OCI-LY7 (cell line): ENCODE results near the gene TRIM33. TPM values are rescaled to one million over a fixed set of nuclear protein-coding genes. Genes with fewer than 3 reads are reported as not detected.

ENCODE experiments used
- BruUV-seq: library from RNA; stranded (reverse); fragments of 400-500 nt; replicated peaks from 2 replicates; lab custom pipeline; 2021; lab: Mats Ljungman, UMichigan
- CTCF ChIA-PET: fragments of 300-600 bp; sonication (Branson Sonifier 250); formaldehyde crosslinking; loops from one replicate; lab custom pipeline; 2022; ENCODE audit warnings: antibody characterized with exemption; ENCODE audit not compliant: unreplicated experiment; lab: Charles Lee
- POLR2A ChIA-PET: fragments of 300-600 bp; sonication (Branson Sonifier 250); formaldehyde crosslinking; loops from one replicate; lab custom pipeline; 2022; ENCODE audit warnings: antibody characterized with exemption; lab: Charles Lee
- DNase-seq: peaks from one replicate; pipeline ENCODE4 v3.0.0-alpha.2; 2015; ENCODE audit warnings: low spot score
- H2AFZ ChIP-seq: fragments of 200-600 bp; sonication (generic), shearing (Covaris generic); 2 replicates; pipeline ENCODE4 v1.6.1; 2014; ENCODE audit warnings: mild to moderate bottlenecking, antibody characterized with exemption, low read length, moderate library complexity
- H3K27ac ChIP-seq: fragments of 200-600 bp; sonication (generic); 2 replicates; pipeline ENCODE4 v1.5.1; 2014; ENCODE audit warnings: mixed run types, low read depth, mild to moderate bottlenecking, moderate library complexity, low read length, inconsistent platforms; ENCODE audit not compliant: poor library complexity, severe bottlenecking
- H3K36me3 ChIP-seq: fragments of 200-600 bp; sonication (generic); 2 replicates; pipeline ENCODE4 v1.6.1; 2014; ENCODE audit warnings: mild to moderate bottlenecking, antibody characterized with exemption, low read length, moderate library complexity, mixed read lengths; ENCODE audit not compliant: insufficient read depth
- H3K4me1 ChIP-seq: fragments of 200-600 bp; sonication (generic); 2 replicates; pipeline ENCODE4 v1.5.1; 2014; ENCODE audit warnings: mild to moderate bottlenecking, low read length; ENCODE audit not compliant: insufficient read depth, poor library complexity, severe bottlenecking
- H3K4me2 ChIP-seq: fragments of 200-600 bp; sonication (generic); 2 replicates; pipeline ENCODE4 v1.6.1; 2014; ENCODE audit warnings: mild to moderate bottlenecking, low read length
- H3K4me3 ChIP-seq: fragments of 200-600 bp; sonication (generic); 2 replicates; pipeline ENCODE4 v1.5.1; 2014; ENCODE audit warnings: mild to moderate bottlenecking, low read depth, low read length; ENCODE audit not compliant: poor library complexity, severe bottlenecking
- H3K79me2 ChIP-seq: fragments of 200-600 bp; sonication (generic); 2 replicates; pipeline ENCODE4 v1.6.1; 2016; ENCODE audit warnings: low read depth, mild to moderate bottlenecking, low read length, moderate library complexity, mixed read lengths; ENCODE audit not compliant: insufficient read depth
- H3K9me2 ChIP-seq: fragments of 200-600 bp; sonication (generic); 2 replicates; pipeline ENCODE4 v1.6.1; 2016; ENCODE audit warnings: mild to moderate bottlenecking, low read length, mixed read lengths; ENCODE audit not compliant: insufficient read depth
- H3K9me3 ChIP-seq: fragments of 200-600 bp; sonication (generic); 2 replicates; pipeline ENCODE4 v1.6.1; 2014; ENCODE audit warnings: mild to moderate bottlenecking, mixed run types, low read length, mixed read lengths
- H4K20me1 ChIP-seq: fragments of 200-600 bp; sonication (generic); 2 replicates; pipeline ENCODE4 v1.6.1; 2014; ENCODE audit warnings: mild to moderate bottlenecking, antibody characterized with exemption, low read length, moderate library complexity, mixed read lengths; ENCODE audit not compliant: insufficient read depth
- CTCF ChIP-seq: fragments of 200-600 bp; sonication (generic); conservative IDR thresholded peaks from 2 replicates; pipeline ENCODE4 v1.5.1; 2014; ENCODE audit warnings: mild to moderate bottlenecking, antibody characterized with exemption, low read length, moderate library complexity, mixed read lengths
- EZH2phosphoT487 ChIP-seq: fragments of 200-600 bp; sonication (generic); IDR thresholded peaks from 2 replicates; pipeline ENCODE4 v1.6.1; 2018; ENCODE audit warnings: low read depth, borderline replicate concordance, mild to moderate bottlenecking, mixed run types, antibody characterized with exemption, low read length, moderate library complexity, mixed read lengths
- intact Hi-C: fragments of 100-400 bp; cut with micrococcal nuclease; formaldehyde crosslinking; loops from one replicate; pipeline ENCODE4 v1.10.0; 2022; ENCODE audit not compliant: unreplicated experiment
- total RNA-seq, 2 experiments: library from RNA; depleted of rRNA in 1 of 2; stranded (reverse); fragments of >200 nt in 1 of 2; shearing (Covaris generic) in 1 of 2; gene quantifications; 2 replicates each; pipeline ENCODE4 v1.2.3, GENCODE V29; 2014 to 2022

TRIM33 gene
- total RNA-seq, 2 experiments from 2014 or later = 43.0 to 44.7 TPM

GRCh38 chr1:114524944-114525343 is 13.9 kb upstream of the TRIM33 start:
- CTCF ChIA-PET = no interaction called here

GRCh38 chr1:114522264-114522575 is 11.2 kb upstream of the TRIM33 start:
- H4K20me1 ChIP-seq = no peaks in the 10 kb centered on the region
- no TSS peak for BruUV-seq
- CTCF ChIA-PET = no interaction called here
- H3K4me1 ChIP-seq = no peaks in the 10 kb centered on the region
- H3K27ac ChIP-seq = no peak overlapping the region
- TF ChIP-seq EZH2phosphoT487 (no peak), CTCF (no peak)
- no peaks in the 10 kb centered on the region for H3K79me2 ChIP-seq
- no peaks in the 10 kb centered on the region for H3K9me2 ChIP-seq
- DNase-seq = no peak
- H3K36me3 ChIP-seq = no peaks in the 10 kb centered on the region
- H3K4me3 ChIP-seq = no peak overlapping the region
- no peak overlapping the region for H2AFZ ChIP-seq
- intact Hi-C loops = no loop called here
- no peak overlapping the region for H3K4me2 ChIP-seq
- H3K9me3 ChIP-seq = no peaks in the 10 kb centered on the region
- POLR2A ChIA-PET = interaction anchor here (0.7 kb wide), 1 partner anchor 145 kb away, joined by 3 read pairs; no protein-coding TSS in a partner anchor

More at GRCh38 chr1:114524944-114525343, 13.9 kb upstream of the TRIM33 start:
- no peak overlapping the region for H3K4me2 ChIP-seq
- H3K9me2 ChIP-seq = no peaks in the 10 kb centered on the region
- no peaks in the 10 kb centered on the region for H3K4me1 ChIP-seq
- H3K79me2 ChIP-seq = no peaks in the 10 kb centered on the region
- no peaks in the 10 kb centered on the region for H3K9me3 ChIP-seq
- H4K20me1 ChIP-seq = no peaks in the 10 kb centered on the region
- TF ChIP-seq CTCF = no peak
- no peak for TF ChIP-seq EZH2phosphoT487
- POLR2A ChIA-PET = interaction anchor here (0.6 to 1.6 kb wide), 3 partner anchors 13 to 56 kb away, joined by 5 to 13 read pairs (median 6); partner anchors contain the start of gene BCAS2
- BruUV-seq = no TSS peak
- H3K4me3 ChIP-seq = no peak overlapping the region
- no peak overlapping the region for H3K27ac ChIP-seq
- intact Hi-C loops = no loop called here
- peak; percentile 19 for DNase-seq
- H2AFZ ChIP-seq = peak overlapping the region; percentile 6; the same call in 1 of the 2 replicates
- H3K36me3 ChIP-seq = no peaks in the 10 kb centered on the region

- BruUV-seq = no TSS peak
- CTCF ChIA-PET = no interaction called here
Observed at GRCh38 chr1:114521396-114522263, 10.6 kb upstream of the TRIM33 start.

More at GRCh38 chr1:114521396-114522263, 10.6 kb upstream of the TRIM33 start:
- Histone ChIP-seq H3K27ac (no peak overlapping the region), H3K4me3 (no peak overlapping the region), H3K36me3 (no peaks in the 10 kb centered on the region), H3K9me2 (no peaks in the 10 kb centered on the region), H3K9me3 (no peaks in the 10 kb centered on the region), H2AFZ (no peak overlapping the region), H3K4me1 (no peaks in the 10 kb centered on the region), H4K20me1 (no peaks in the 10 kb centered on the region), H3K4me2 (no peak overlapping the region), H3K79me2 (no peaks in the 10 kb centered on the region)
- intact Hi-C loops = no loop called here
- no peak for DNase-seq
- POLR2A ChIA-PET = no interaction called here
- TF ChIP-seq EZH2phosphoT487 (no peak), CTCF (no peak)
